Neuron (in vitro differentiated cells): ENCODE results near the gene GOLGA6L7.
"Not testable (repeated sequence)": the region's sequence is repeated elsewhere in the genome, so short reads cannot be mapped to it uniquely, and the experiment has no call there.

Experiments
- H2AFZ ChIP-seq: one replicate; pipeline ENCODE4 v1.6.1; 2013; ENCODE audit warnings: low read depth, mild to moderate bottlenecking, inconsistent platforms, low read length, moderate library complexity
- H3K27me3 ChIP-seq: one replicate; pipeline ENCODE4 v1.6.1; 2013; ENCODE audit warnings: low read length; ENCODE audit not compliant: insufficient read depth
- H3K36me3 ChIP-seq: one replicate; pipeline ENCODE4 v1.6.1; 2013; ENCODE audit warnings: low read length; ENCODE audit not compliant: insufficient read depth
- H3K4me1 ChIP-seq: one replicate; pipeline ENCODE4 v1.6.1; 2013; ENCODE audit warnings: low read length; ENCODE audit not compliant: insufficient read depth
- H3K4me3 ChIP-seq: 2 replicates; pipeline ENCODE4 v1.5.1; 2013; ENCODE audit warnings: mild to moderate bottlenecking, low read length, moderate library complexity
- H3K9me3 ChIP-seq: one replicate; pipeline ENCODE4 v1.6.1; 2013; ENCODE audit warnings: low read length

Gene GOLGA6L7

DNA sequence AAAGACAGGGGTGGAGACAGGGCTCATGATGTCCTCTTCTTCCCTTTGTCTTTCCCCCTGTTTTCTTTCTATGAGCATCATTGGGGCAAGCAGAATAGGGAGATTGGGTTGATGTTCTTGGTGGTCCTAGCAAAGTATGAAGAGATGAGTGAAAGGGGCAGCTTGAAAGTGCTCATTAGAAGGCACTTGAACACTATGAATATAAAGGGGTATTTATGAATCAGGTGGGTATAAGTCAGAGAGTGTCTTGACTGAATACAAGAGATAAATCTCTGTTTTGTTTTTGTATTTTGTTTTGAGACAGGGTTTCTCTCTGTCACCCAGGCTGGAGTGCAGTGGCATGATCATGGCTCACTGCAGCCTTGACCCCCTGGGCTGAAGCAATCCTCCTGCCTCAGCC, 34.4 kb downstream of the GOLGA6L7 start:
- not testable (repeated sequence) for H3K4me3 ChIP-seq, H3K4me1 ChIP-seq, H3K27me3 ChIP-seq, H3K9me3 ChIP-seq, H2AFZ ChIP-seq, H3K36me3 ChIP-seq

- H3K4me1 ChIP-seq, H3K36me3 ChIP-seq, H2AFZ ChIP-seq, H3K27me3 ChIP-seq, H3K9me3 ChIP-seq, H3K4me3 ChIP-seq: not testable (repeated sequence)
Measured at GRCh38 chr15:28813392-28813791, 35.1 kb downstream of the GOLGA6L7 start.

DNA sequence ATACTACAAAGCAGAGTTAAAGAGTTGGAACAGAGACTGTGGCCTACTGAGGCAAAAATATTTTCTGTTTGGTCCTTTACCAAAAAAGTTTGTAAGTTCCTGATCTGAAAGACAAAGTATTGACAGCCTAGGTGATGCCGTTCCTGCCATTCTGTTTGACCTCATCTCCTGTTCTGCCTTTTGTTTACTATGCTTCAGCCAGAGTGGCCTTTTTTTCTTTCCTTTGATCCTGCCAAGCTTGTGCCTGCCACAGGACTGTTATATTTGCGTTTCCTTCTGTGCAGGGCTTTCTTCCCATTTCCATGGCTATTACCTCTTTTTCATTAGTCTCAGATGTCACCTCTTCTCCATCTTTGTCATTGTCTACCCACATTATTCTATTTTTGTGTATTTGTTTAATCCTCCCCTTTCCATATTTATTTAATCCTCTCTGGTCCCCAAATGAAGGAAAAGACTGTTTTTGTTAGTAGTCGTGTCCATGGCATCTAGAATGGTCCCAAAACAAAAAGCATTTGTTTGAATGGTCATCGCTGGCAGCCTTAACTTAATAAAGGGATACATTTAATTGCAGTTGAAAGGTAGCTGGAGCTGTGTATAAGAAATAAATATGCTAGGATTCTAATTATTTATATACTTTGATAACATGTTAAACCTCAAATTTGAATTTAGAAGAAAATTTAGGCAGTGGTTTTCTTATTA, 36.4 kb downstream of the GOLGA6L7 start:
- H3K36me3 ChIP-seq, H3K27me3 ChIP-seq, H2AFZ ChIP-seq, H3K4me3 ChIP-seq, H3K9me3 ChIP-seq: not testable (repeated sequence)
- H3K4me1 ChIP-seq = peaks cover 11% of the 10 kb centered on the region

DNA sequence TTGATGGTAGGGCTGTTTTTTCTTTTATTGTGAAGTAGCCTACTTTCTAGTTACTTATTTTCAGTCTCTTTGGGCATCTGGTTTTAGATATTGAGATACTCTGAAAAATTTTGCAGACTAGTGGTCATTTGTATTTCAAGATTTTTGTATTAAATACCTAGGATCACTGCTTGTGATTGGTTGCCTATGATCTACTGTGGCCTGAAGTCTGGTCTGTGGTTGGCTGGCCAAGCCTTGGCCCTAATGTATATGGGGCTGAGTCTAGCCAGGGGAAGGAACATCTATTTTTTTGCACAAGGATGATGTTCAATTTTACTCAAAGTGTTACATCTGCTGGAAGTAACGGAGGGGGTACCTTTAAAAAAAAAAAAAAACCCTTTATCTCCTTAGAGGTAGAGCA, 38.0 kb downstream of the GOLGA6L7 start:
- not testable (repeated sequence) for H3K36me3 ChIP-seq, H3K27me3 ChIP-seq, H3K9me3 ChIP-seq, H3K4me3 ChIP-seq, H2AFZ ChIP-seq
- peaks cover 11% of the 10 kb centered on the region for H3K4me1 ChIP-seq

DNA sequence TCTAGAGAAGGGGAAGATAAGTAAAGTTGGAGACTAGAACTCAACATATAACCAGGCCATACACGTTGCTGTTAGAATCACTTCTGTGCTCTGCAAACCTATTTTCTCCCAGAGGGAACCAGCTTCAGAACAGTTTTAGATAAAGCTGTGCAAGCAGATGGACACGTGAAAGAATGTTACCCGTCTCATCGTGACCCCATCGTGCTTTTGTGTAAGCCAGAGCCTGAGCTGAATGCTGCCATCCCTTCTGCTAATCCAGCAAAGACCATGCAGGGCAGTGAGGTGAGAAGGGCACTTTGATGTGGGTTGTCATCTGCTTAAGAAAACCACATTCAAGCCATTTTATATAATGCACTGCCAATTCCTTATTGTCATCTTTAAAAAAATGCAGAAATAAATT, 40.3 kb downstream of the GOLGA6L7 start:
- H3K4me1 ChIP-seq = peaks cover 11% of the 10 kb centered on the region
- H3K27me3 ChIP-seq, H3K4me3 ChIP-seq, H2AFZ ChIP-seq, H3K36me3 ChIP-seq, H3K9me3 ChIP-seq: not testable (repeated sequence)

DNA sequence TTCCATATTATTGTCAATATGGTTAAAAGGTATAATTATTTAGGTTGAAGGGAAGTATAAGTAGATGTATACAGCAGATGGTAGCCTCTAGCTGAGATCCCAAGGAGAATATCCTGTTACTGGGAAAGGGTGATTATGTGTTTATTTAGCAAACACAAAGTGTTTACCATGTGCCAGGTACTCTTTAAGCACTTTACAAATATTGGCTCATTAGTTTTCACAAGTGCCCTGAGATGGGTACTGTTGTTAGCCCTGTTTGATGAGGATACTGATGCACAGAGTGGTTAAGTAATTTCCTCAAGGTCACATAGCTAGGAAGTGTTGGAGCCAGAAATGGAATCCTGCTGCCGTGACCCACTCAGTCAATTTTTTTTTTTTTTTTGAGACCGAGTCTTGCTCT, 48.1 kb downstream of the GOLGA6L7 start:
- not testable (repeated sequence) for H3K36me3 ChIP-seq, H2AFZ ChIP-seq, H3K27me3 ChIP-seq, H3K4me1 ChIP-seq, H3K4me3 ChIP-seq, H3K9me3 ChIP-seq

DNA sequence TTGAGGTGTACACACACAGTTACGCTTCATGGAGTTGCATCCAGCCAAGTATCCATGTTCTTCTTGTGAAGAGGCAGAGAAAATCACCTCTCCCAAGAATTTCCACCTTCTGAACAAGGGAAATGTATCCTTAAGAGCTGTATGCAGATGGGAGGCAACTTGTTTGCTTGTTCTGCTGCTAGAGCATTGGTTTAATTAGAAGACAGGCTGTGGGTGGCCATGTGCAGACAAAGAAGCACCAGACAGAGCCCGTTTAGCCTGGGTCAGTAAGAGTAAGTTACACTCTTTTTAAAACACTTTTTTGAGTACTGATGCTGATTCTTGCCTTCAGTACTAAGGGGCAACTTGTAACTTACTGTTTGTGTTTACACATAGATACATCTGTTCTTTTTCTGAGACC, 50.2 kb downstream of the GOLGA6L7 start:
- H3K4me3 ChIP-seq, H3K27me3 ChIP-seq, H3K9me3 ChIP-seq, H3K4me1 ChIP-seq, H3K36me3 ChIP-seq, H2AFZ ChIP-seq: not testable (repeated sequence)

- not testable (repeated sequence) for H3K4me3 ChIP-seq, H3K36me3 ChIP-seq, H3K4me1 ChIP-seq, H3K27me3 ChIP-seq, H2AFZ ChIP-seq, H3K9me3 ChIP-seq
Measured at GRCh38 chr15:28794231-28794630, 54.2 kb downstream of the GOLGA6L7 start.
